GM21619 (cell line): ENCODE results near the gene SGTA.

Experiments
- ATAC-seq: cut with Tn5 transposase; IDR thresholded peaks from one replicate; pipeline ENCODE4 v1.9.1; 2021; ENCODE audit not compliant: unreplicated experiment

The SGTA gene

GRCh38 chr19:2774083-2774679 lies 8.9 kb downstream of the SGTA start:
- ATAC-seq = no peak

- no peak for ATAC-seq
These were observed 11.0 kb downstream of the SGTA start for GRCh38 chr19:2771786-2772674.

GRCh38 chr19:2770055-2771013 lies 12.7 kb downstream of the SGTA start:
- no peak for ATAC-seq

- ATAC-seq = no peak
These were observed 13.9 kb downstream of the SGTA start for GRCh38 chr19:2769218-2769617.

- no peak for ATAC-seq
These were observed 14.5 kb downstream of the SGTA start for GRCh38 chr19:2768365-2769132.

GRCh38 chr19:2767688-2768087 lies 15.4 kb downstream of the SGTA start:
- ATAC-seq = no peak

GRCh38 chr19:2766594-2767372 lies 16.3 kb downstream of the SGTA start:
- ATAC-seq = no peak

- no peak for ATAC-seq
These were observed 17.7 kb downstream of the SGTA start for GRCh38 chr19:2765376-2765775.

- no peak for ATAC-seq
These were observed 18.1 kb downstream of the SGTA start for GRCh38 chr19:2764945-2765344.

GRCh38 chr19:2763687-2764086 lies 19.4 kb downstream of the SGTA start:
- no peak for ATAC-seq

- no peak for ATAC-seq
These were observed 20.1 kb downstream of the SGTA start for GRCh38 chr19:2762783-2763496.

GRCh38 chr19:2761876-2762782 lies 20.9 kb downstream of the SGTA start:
- ATAC-seq = no peak

- no peak for ATAC-seq
These were observed 21.8 kb downstream of the SGTA start for GRCh38 chr19:2761309-2761677.

GRCh38 chr19:2759965-2760364 lies 23.1 kb downstream of the SGTA start:
- no peak for ATAC-seq

- ATAC-seq = no peak
These were observed 23.7 kb downstream of the SGTA start for GRCh38 chr19:2759362-2759761.

GRCh38 chr19:2758601-2759313 lies 24.3 kb downstream of the SGTA start:
- no peak for ATAC-seq
